ENCODE data around the gene OLFML2A.
A peak's percentile ranks its signal among the peaks of the same experiment; 100 is the strongest.

Gene OLFML2A

GRCh38 chr9:124800306-124801259 lies 23.6 kb downstream of the OLFML2A start:
- no peak for TF ChIP-seq CTCF (IDR thresholded peaks at IDR 0.05; ENCODE audit: extremely low read depth, missing control alignments)
- DNase-seq (ENCODE audit: low spot score): peak; percentile 58

GRCh38 chr9:124801356-124801755 lies 24.4 kb downstream of the OLFML2A start:
- no peak for TF ChIP-seq CTCF (IDR thresholded peaks at IDR 0.05; ENCODE audit: extremely low read depth, missing control alignments)
- no peak for DNase-seq (ENCODE audit: low spot score)

GRCh38 chr9:124802426-124802825 lies 25.5 kb downstream of the OLFML2A start:
- DNase-seq (ENCODE audit: low spot score): no peak
- TF ChIP-seq CTCF (IDR thresholded peaks at IDR 0.05; ENCODE audit: extremely low read depth, missing control alignments): no peak

GRCh38 chr9:124803911-124804310 lies 27.0 kb downstream of the OLFML2A start:
- DNase-seq (ENCODE audit: low spot score): no peak
- TF ChIP-seq CTCF (IDR thresholded peaks at IDR 0.05; ENCODE audit: extremely low read depth, missing control alignments): no peak

GRCh38 chr9:124805186-124805585 lies 28.3 kb downstream of the OLFML2A start:
- TF ChIP-seq CTCF (IDR thresholded peaks at IDR 0.05; ENCODE audit: extremely low read depth, missing control alignments): no peak
- DNase-seq (ENCODE audit: low spot score): no peak

GRCh38 chr9:124808246-124808956 lies 31.5 kb downstream of the OLFML2A start:
- no peak for DNase-seq (ENCODE audit: low spot score)
- TF ChIP-seq CTCF (IDR thresholded peaks at IDR 0.05; ENCODE audit: extremely low read depth, missing control alignments): no peak

- TF ChIP-seq CTCF (IDR thresholded peaks at IDR 0.05; ENCODE audit: extremely low read depth, missing control alignments): no peak
- no peak for DNase-seq (ENCODE audit: low spot score)
Observed at GRCh38 chr9:124809211-124809610, 32.3 kb downstream of the OLFML2A start.

Measured in GM20000 (cell line).